Endothelial cell of umbilical vein (primary cell): ENCODE data around the gene ZNF777. TPM values are rescaled to one million over a fixed set of nuclear protein-coding genes. Genes with fewer than 3 reads are reported as not detected.

Experiments
- BruUV-seq: library from RNA; stranded (reverse); fragments of 400-500 nt; replicated peaks from 2 replicates; lab custom pipeline; 2021; lab: Mats Ljungman, UMichigan
- CTCF ChIA-PET: fragments of 300-600, 350-600 bp; sonication (Branson Sonifier 250); formaldehyde crosslinking; loops from one replicate; lab custom pipeline; 2021; ENCODE audit warnings: antibody characterized with exemption, inconsistent platforms; lab: Charles Lee
- POLR2A ChIA-PET: fragments of 300-600, 350-600 bp; sonication (Branson Sonifier 250); formaldehyde crosslinking; loops from one replicate; lab custom pipeline; 2021; ENCODE audit warnings: antibody characterized with exemption, inconsistent platforms; lab: Charles Lee
- DNase-seq: peaks from one replicate; pipeline ENCODE4 v3.0.0-alpha.2; 2011; ENCODE audit warnings: low read depth, low spot score
- FAIRE-seq: peaks from 2 replicates; lab custom pipeline; 2011; peaks lifted over from hg19 to GRCh38; lab: Jason Lieb, UNC
- H2AFZ ChIP-seq: 2 replicates; pipeline ENCODE4 v1.6.0; 2012; ENCODE audit warnings: low read depth, low read length, control low read depth, inconsistent platforms
- H3K27ac ChIP-seq: 2 replicates; pipeline ENCODE4 v1.5.1; 2011; ENCODE audit warnings: low read depth, mild to moderate bottlenecking, control low read depth, low read length, moderate library complexity; ENCODE audit not compliant: insufficient read depth
- H3K27me3 ChIP-seq, 2 experiments: 2 replicates each; pipeline versions ENCODE4 v1.6.0 to v1.6.1; 2011; ENCODE audit warnings: low read length in 2 of 2, mixed read lengths in 1 of 2; ENCODE audit not compliant: control insufficient read depth in 2 of 2, insufficient read depth in 2 of 2
- H3K36me3 ChIP-seq, 2 experiments: 2 replicates in 1 of 2; 3 replicates in 1 of 2; pipeline ENCODE4 v1.5.1; 2011; ENCODE audit warnings: low read length in 2 of 2, mild to moderate bottlenecking in 1 of 2, moderate library complexity in 1 of 2; ENCODE audit not compliant: control insufficient read depth in 2 of 2, insufficient read depth in 2 of 2; ENCODE audit errors: extremely low read depth in 1 of 2
- H3K4me1 ChIP-seq: 3 replicates; pipeline ENCODE4 v1.5.1; 2011; ENCODE audit warnings: mild to moderate bottlenecking, low read length; ENCODE audit not compliant: control insufficient read depth, insufficient read depth; ENCODE audit errors: extremely low read depth
- H3K4me2 ChIP-seq: 2 replicates; pipeline ENCODE4 v1.6.1; 2011; ENCODE audit warnings: low read length, control low read depth, mixed read lengths; ENCODE audit not compliant: insufficient read depth
- H3K4me3 ChIP-seq, 3 experiments: fragments of 200-600 bp in 1 of 3; sonication (generic), shearing (Covaris generic) in 1 of 3; replicated peaks in 1 of 3; 2 replicates each; pipeline ENCODE4 v1.5.1; 2011 to 2016; ENCODE audit warnings: control low read depth in 3 of 3, low read length in 3 of 3, mild to moderate bottlenecking in 2 of 3, inconsistent platforms in 1 of 3, low read depth in 1 of 3, moderate library complexity in 1 of 3; ENCODE audit not compliant: insufficient read depth in 1 of 3
- H3K79me2 ChIP-seq: 2 replicates; pipeline ENCODE4 v1.6.0; 2012; ENCODE audit warnings: low read length, inconsistent platforms; ENCODE audit not compliant: control insufficient read depth, insufficient read depth
- H3K9ac ChIP-seq: replicated peaks from 2 replicates; pipeline ENCODE3; 2011; ENCODE audit warnings: low read length, control low read depth; ENCODE audit not compliant: insufficient read depth; ENCODE audit errors: extremely low read depth
- H3K9me1 ChIP-seq: replicated peaks from 3 replicates; pipeline ENCODE4 v1.6.0; 2011; ENCODE audit warnings: mild to moderate bottlenecking, low read length; ENCODE audit not compliant: control insufficient read depth, insufficient read depth; ENCODE audit errors: extremely low read depth
- H3K9me3 ChIP-seq: replicated peaks from 2 replicates; pipeline ENCODE4 v1.5.1; 2012; ENCODE audit warnings: low read length, inconsistent platforms; ENCODE audit not compliant: control insufficient read depth, insufficient read depth
- H4K20me1 ChIP-seq: replicated peaks from 2 replicates; pipeline ENCODE3; 2011; ENCODE audit warnings: mild to moderate bottlenecking, low read length; ENCODE audit not compliant: control insufficient read depth, insufficient read depth; ENCODE audit errors: extremely low read depth
- CTCF ChIP-seq, 2 donors: IDR thresholded peaks; 1 replicate in 1 of 2; 2 replicates in 1 of 2; pipeline ENCODE4 v1.5.1; 2011; ENCODE audit warnings: low read length in 2 of 2, mild to moderate bottlenecking in 2 of 2, moderate library complexity in 2 of 2, control low read depth in 1 of 2, inconsistent platforms in 1 of 2, low read depth in 1 of 2; ENCODE audit not compliant: insufficient read depth in 1 of 2; ENCODE audit errors: extremely low read depth in 1 of 2
- EZH2 ChIP-seq: IDR thresholded peaks from 2 replicates; pipeline ENCODE4 v1.6.1; 2012; ENCODE audit warnings: borderline replicate concordance, low read depth, mild to moderate bottlenecking, moderate library complexity, low read length, inconsistent platforms; ENCODE audit not compliant: severe bottlenecking
- FOS ChIP-seq: IDR thresholded peaks from 2 replicates; pipeline ENCODE4 v1.6.1; 2011; ENCODE audit warnings: mild to moderate bottlenecking, low read length, moderate library complexity, borderline replicate concordance; ENCODE audit not compliant: insufficient read depth
- GATA2 ChIP-seq: IDR thresholded peaks from 2 replicates; pipeline ENCODE4 v1.7.0; 2011; ENCODE audit warnings: low read depth, mild to moderate bottlenecking, moderate library complexity, mixed read lengths, low read length; ENCODE audit not compliant: insufficient read length, insufficient read depth
- JUN ChIP-seq: IDR thresholded peaks from 2 replicates; pipeline ENCODE4 v1.6.1; 2011; ENCODE audit warnings: borderline replicate concordance, low read depth; ENCODE audit not compliant: insufficient read length, insufficient read depth
- MYC ChIP-seq: IDR thresholded peaks from one replicate; pipeline ENCODE4 v1.6.1; 2011; ENCODE audit warnings: mild to moderate bottlenecking, low read depth, low read length
- POLR2A ChIP-seq: IDR thresholded peaks from 2 replicates; pipeline ENCODE4 v1.6.1; 2012; ENCODE audit warnings: low read depth, mild to moderate bottlenecking, control low read depth, low read length
- POLR2AphosphoS5 ChIP-seq: IDR thresholded peaks from 2 replicates; pipeline ENCODE4 v1.6.1; 2012; ENCODE audit warnings: low read depth, mild to moderate bottlenecking, control low read depth, low read length, moderate library complexity; ENCODE audit not compliant: insufficient read depth
- dilution Hi-C: fragments of 300-500 bp; cut with MboI; formaldehyde crosslinking; loops from one replicate; pipeline ENCODE4 v1.15.0; 2019; ENCODE audit warnings: low sequenced_read_pairs; ENCODE audit not compliant: extremely low pct_ligation_motif_present
- intact Hi-C: fragments of 100-400 bp; cut with micrococcal nuclease; formaldehyde crosslinking; loops from one replicate; pipeline ENCODE4 v1.10.0; 2022
- polyA plus RNA-seq, 4 experiments: library from polyadenylated mRNA; depleted of rRNA in 3 of 4; stranded (reverse) in 3 of 4; unstranded in 1 of 4; fragments of >200 nt; gene quantifications; 2 replicates each; pipeline versions ENCODE4 v1.2.1 to v1.2.3, GENCODE V29; 2011 to 2012; ENCODE audit warnings: missing spikeins in 1 of 4
- total RNA-seq: library from RNA; stranded (reverse); gene quantifications from 2 replicates; pipeline ENCODE4 v1.2.3, GENCODE V29; 2021
- TF ChIP-seq, protein P1 (sequence below): IDR thresholded peaks from 2 replicates; pipeline ENCODE4 v1.6.1; 2011; ENCODE audit not compliant: insufficient read depth, insufficient read length

Gene ZNF777
- total and polyA plus RNA-seq, 2 donors (not counting 3 experiments of a cell fraction or from before 2014, with no cell fraction given) = 7.4 to 11.1 TPM

DNA sequence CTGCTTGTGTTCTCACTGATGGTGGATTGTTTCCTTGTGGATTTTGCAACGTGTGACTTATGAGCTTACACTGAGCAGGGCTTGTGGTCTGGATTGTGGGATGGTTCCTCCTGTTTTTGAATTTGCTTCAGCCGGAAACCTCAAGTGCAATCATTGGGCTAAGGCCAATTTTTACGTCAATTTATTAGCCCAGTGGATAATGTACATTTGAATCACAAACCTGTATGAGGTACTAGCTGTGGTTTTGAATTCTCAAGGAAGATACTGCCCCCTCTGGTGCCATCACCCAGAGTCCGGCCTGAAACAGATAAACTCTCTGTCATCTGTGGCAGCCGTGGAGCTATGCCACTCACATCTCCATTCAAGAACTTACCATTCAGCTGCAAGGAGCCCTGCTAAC is 7.3 kb upstream of the ZNF777 start:
- no TSS peak for BruUV-seq
- TF ChIP-seq CTCF (IDR thresholded peaks at IDR 0.05; ENCODE audit: extremely low read depth in 1 of 2, insufficient read depth in 1 of 2, low read depth in 1 of 2, low read length in 2 of 2) = no peak
- no peak for TF ChIP-seq EZH2
- no peak for TF ChIP-seq POLR2AphosphoS5
- no peak for TF ChIP-seq JUN
- TF ChIP-seq, protein P1, sequence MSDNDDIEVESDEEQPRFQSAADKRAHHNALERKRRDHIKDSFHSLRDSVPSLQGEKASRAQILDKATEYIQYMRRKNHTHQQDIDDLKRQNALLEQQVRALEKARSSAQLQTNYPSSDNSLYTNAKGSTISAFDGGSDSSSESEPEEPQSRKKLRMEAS = no peak
- TF ChIP-seq FOS = no peak
- TF ChIP-seq POLR2A = no peak
- no peak for TF ChIP-seq GATA2
- TF ChIP-seq MYC = no peak
- Histone ChIP-seq H3K4me1 (no peaks in the 10 kb centered on the region), H3K9ac (no peak overlapping the region), H3K4me2 (no peak overlapping the region), H3K9me1 (no peaks in the 10 kb centered on the region), H3K4me3 (no peak overlapping the region), H2AFZ (no peak overlapping the region), H3K9me3 (no peaks in the 10 kb centered on the region), H4K20me1 (no peaks in the 10 kb centered on the region), H3K79me2 (no peaks in the 10 kb centered on the region), H3K27ac (no peak overlapping the region), H3K27me3 (peaks cover 0 to 4% of the 10 kb centered on the region in 2 experiments), H3K36me3 (no peaks in the 10 kb centered on the region)
- ChIA-PET CTCF (interaction anchor here (0.6 to 0.8 kb wide), 2 partner anchors 17 to 27 kb away, joined by 3 read pairs; no protein-coding TSS in a partner anchor), POLR2A (no interaction called here)
- no peak for DNase-seq
- intact Hi-C loops (no loop called here), dilution Hi-C loops (no loop called here)
- FAIRE-seq = no peak
